HG02678 (cell line): ENCODE data around the gene OR2A25.

Source experiments
- ATAC-seq: cut with Tn5 transposase; IDR thresholded peaks from one replicate; pipeline ENCODE4 v1.9.1; 2021; ENCODE audit warnings: mild to moderate bottlenecking, moderate library complexity; ENCODE audit not compliant: unreplicated experiment

The OR2A25 gene

GRCh38 chr7:144069953-144070352, 342 bp downstream of the OR2A25 start:
- no peak for ATAC-seq

- no peak for ATAC-seq
Observed at GRCh38 chr7:144074374-144074773, 4.8 kb downstream of the OR2A25 start.

GRCh38 chr7:144085978-144086377, 16.4 kb downstream of the OR2A25 start, which contains the start of gene OR2A12:
OR2A12 (plus strand) TSS chr7:144086278; CDS start chr7:144095108, 8,830 bp downstream.
- no peak for ATAC-seq

- ATAC-seq = no peak
Observed at GRCh38 chr7:144086730-144087129, 17.1 kb downstream of the OR2A25 start.

GRCh38 chr7:144087230-144087629, 17.6 kb downstream of the OR2A25 start:
- ATAC-seq = no peak

GRCh38 chr7:144090667-144091066, 21.1 kb downstream of the OR2A25 start:
- ATAC-seq = no peak

- no peak for ATAC-seq
Observed at GRCh38 chr7:144098776-144099175, 29.2 kb downstream of the OR2A25 start.

GRCh38 chr7:144100607-144101006, 31.0 kb downstream of the OR2A25 start:
- no peak for ATAC-seq

GRCh38 chr7:144102041-144102440, 32.4 kb downstream of the OR2A25 start:
- ATAC-seq = no peak

- ATAC-seq = no peak
Observed at GRCh38 chr7:144105211-144105610, 35.6 kb downstream of the OR2A25 start.

GRCh38 chr7:144109283-144109682, 39.7 kb downstream of the OR2A25 start, which contains the start of gene OR2A2:
OR2A2 (plus strand) TSS chr7:144109583; CDS start chr7:144109583, 0 bp downstream.
- ATAC-seq = no peak

- no peak for ATAC-seq
Observed at GRCh38 chr7:144110272-144110671, 40.7 kb downstream of the OR2A25 start.

- no peak for ATAC-seq
Observed at GRCh38 chr7:144113651-144114050, 44.0 kb downstream of the OR2A25 start.

GRCh38 chr7:144118341-144118740, 48.7 kb downstream of the OR2A25 start:
- no peak for ATAC-seq

GRCh38 chr7:144122876-144123275, 53.3 kb downstream of the OR2A25 start, which contains the start of gene OR2A14:
OR2A14 (plus strand) TSS chr7:144123176; CDS start chr7:144129113, 5,937 bp downstream.
- ATAC-seq = no peak
